GM12878 (cell line): ENCODE results near the gene CNTNAP5. TPM values are rescaled to one million over a fixed set of nuclear protein-coding genes. Genes with fewer than 3 reads are reported as not detected.

ENCODE experiments used
- ATAC-seq: fragments of 200-7000 bp; cut with Tn5 transposase; 3 replicates; pipeline ENCODE4 v1.9.1; 2020; ENCODE audit warnings: mild to moderate bottlenecking, moderate library complexity
- BruUV-seq: library from RNA; stranded (reverse); fragments of 400-500 nt; replicated peaks from 2 replicates; lab custom pipeline; 2021; lab: Mats Ljungman, UMichigan
- CTCF ChIA-PET: fragments of 300-600 bp; sonication (Branson Sonifier 250); formaldehyde crosslinking; extraction: SDS; loops from one replicate; lab custom pipeline; 2021; ENCODE audit warnings: inconsistent platforms; lab: Yijun Ruan, JAX
- POLR2A ChIA-PET: fragments of 350-600 bp; formaldehyde crosslinking; extraction: SDS; loops from one replicate; lab custom pipeline; 2021; ENCODE audit warnings: inconsistent platforms; lab: Charles Lee
- RAD21 ChIA-PET: fragments of 300-600 bp; sonication (Branson Sonifier 250); formaldehyde crosslinking; loops from one replicate; lab custom pipeline; 2023; ENCODE audit warnings: antibody characterized with exemption; ENCODE audit not compliant: unreplicated experiment; lab: Charles Lee
- SMC1A ChIA-PET: fragments of 300-600 bp; sonication (Branson Sonifier 250); formaldehyde crosslinking; loops from one replicate; lab custom pipeline; 2023; ENCODE audit not compliant: unreplicated experiment, uncharacterized antibody; lab: Charles Lee
- DNase-seq: peaks from one replicate; pipeline ENCODE4 v3.0.0-alpha.2; 2011; ENCODE audit warnings: low read depth, low spot score
- FAIRE-seq: peaks from 3 replicates; lab custom pipeline; 2011; peaks lifted over from hg19 to GRCh38; lab: Jason Lieb, UNC
- H2AFZ ChIP-seq: 2 replicates; pipeline ENCODE4 v1.6.0; 2011; ENCODE audit warnings: low read depth, low read length, control low read depth; ENCODE audit not compliant: control insufficient read depth
- H3K27ac ChIP-seq: 2 replicates; pipeline ENCODE4 v1.5.1; 2011; ENCODE audit warnings: control low read depth; ENCODE audit not compliant: control insufficient read depth, insufficient read depth
- H3K27me3 ChIP-seq, 2 experiments: replicated peaks in 1 of 2; 2 replicates each; pipeline versions ENCODE4 v1.6.0 to v1.6.1; 2011; ENCODE audit warnings: low read length in 1 of 2; ENCODE audit not compliant: control insufficient read depth in 2 of 2, insufficient read depth in 2 of 2
- H3K36me3 ChIP-seq, 2 experiments: 2 replicates each; pipeline ENCODE4 v1.5.1; 2011; ENCODE audit warnings: low read length in 1 of 2; ENCODE audit not compliant: control insufficient read depth in 2 of 2, insufficient read depth in 2 of 2
- H3K4me1 ChIP-seq: 2 replicates; pipeline ENCODE4 v1.6.1; 2011; ENCODE audit warnings: mild to moderate bottlenecking, low read length, moderate library complexity, mixed read lengths; ENCODE audit not compliant: control insufficient read depth, insufficient read depth
- H3K4me2 ChIP-seq: 2 replicates; pipeline ENCODE4 v1.6.0; 2011; ENCODE audit warnings: control low read depth; ENCODE audit not compliant: control insufficient read depth, insufficient read depth
- H3K4me3 ChIP-seq: fragments of 200-600 bp; sonication (generic); 2 replicates; pipeline ENCODE4 v1.5.1; 2016
- H3K79me2 ChIP-seq: 2 replicates; pipeline ENCODE4 v1.6.0; 2011; ENCODE audit warnings: low read length; ENCODE audit not compliant: control insufficient read depth, insufficient read depth
- H3K9ac ChIP-seq: 2 replicates; pipeline ENCODE4 v1.8.0; 2011; ENCODE audit warnings: low read length, control low read depth, mixed read lengths; ENCODE audit not compliant: control insufficient read depth, insufficient read depth
- H3K9me3 ChIP-seq: replicated peaks from 3 replicates; pipeline ENCODE4 v1.5.1; 2011; ENCODE audit warnings: mild to moderate bottlenecking, low read length; ENCODE audit not compliant: control insufficient read depth, insufficient read depth
- H4K20me1 ChIP-seq: 2 replicates; pipeline ENCODE4 v1.6.0; 2011; ENCODE audit not compliant: control insufficient read depth, insufficient read depth
- BACH1 ChIP-seq: fragments of 450-650 bp; IDR thresholded peaks from 2 replicates; pipeline ENCODE4 v1.6.1; 2017; ENCODE audit warnings: mild to moderate bottlenecking, borderline replicate concordance
- BCL11A ChIP-seq: IDR thresholded peaks from 2 replicates; pipeline ENCODE4 v1.6.1; 2011; ENCODE audit warnings: low read depth, low read length
- CHD1 ChIP-seq: IDR thresholded peaks from 2 replicates; pipeline ENCODE4 v1.6.1; 2012; ENCODE audit warnings: low read depth, low read length, improper control_type of control experiment
- CUX1 ChIP-seq: IDR thresholded peaks from 2 replicates; pipeline ENCODE4 v1.6.1; 2012; ENCODE audit warnings: improper control_type of control experiment, low read depth, low read length; ENCODE audit not compliant: insufficient replicate concordance
- MAX ChIP-seq: IDR thresholded peaks from 2 replicates; pipeline ENCODE4 v1.6.1; 2012; ENCODE audit warnings: low read depth, low read length, improper control_type of control experiment
- PKNOX1 ChIP-seq: fragments of 450-650 bp; IDR thresholded peaks from 2 replicates; pipeline ENCODE4 v1.6.1; 2016; ENCODE audit warnings: mild to moderate bottlenecking
- TAF1 ChIP-seq: IDR thresholded peaks from 2 replicates; pipeline ENCODE4 v1.6.1; 2011; ENCODE audit warnings: mild to moderate bottlenecking, low read depth, low read length, borderline replicate concordance
- WGBS: methylation state at CpG from one replicate; pipeline ENCODE4 v1.1.6; 2016; ENCODE audit warnings: low lambda C conversion rate; ENCODE audit not compliant: insufficient replicate concordance, insufficient coverage; ENCODE audit errors: missing lambda C conversion rate; 5-methylcytosine and 5-hydroxymethylcytosine counted together
- in situ Hi-C: fragments of 300-500 bp; cut with MboI; formaldehyde crosslinking; loops from 9 replicates; pipeline ENCODE4 v1.14.3; 2018; ENCODE audit warnings: mixed read lengths
- intact Hi-C: fragments of 100-400 bp; cut with micrococcal nuclease; formaldehyde crosslinking; loops from one replicate; pipeline ENCODE4 v1.14.2; 2022; ENCODE audit not compliant: unreplicated experiment
- polyA plus RNA-seq, 11 experiments: library from polyadenylated mRNA; depleted of rRNA in 4 of 11; unstranded in 6 of 11; stranded (reverse) in 5 of 11; fragments of >200 nt; fragmentation: Nextera tagmentation in 4 of 11; fragmentation: Illumina TruSeq in 1 of 11; extraction: Ambion mirVana in 4 of 11; extraction: Trizol in 1 of 11; gene quantifications; 1 replicate in 1 of 11; 2 replicates in 10 of 11; pipeline versions ENCODE4 v1.2.1 to v1.2.3, GENCODE V29; 2011 to 2016; ENCODE audit warnings: inconsistent platforms in 2 of 11, missing spikeins in 2 of 11, low read depth in 1 of 11
- total RNA-seq, 4 experiments: library from RNA; depleted of rRNA in 3 of 4; stranded (reverse); fragments of >200 nt in 3 of 4; fragmentation: Illumina TruSeq in 1 of 4; extraction: Trizol in 1 of 4; gene quantifications; 2 replicates each; pipeline versions ENCODE4 v1.2.1 to v1.2.3, GENCODE V29; 2013 to 2021
- TF ChIP-seq, protein P1 (sequence below), 3 experiments: IDR thresholded peaks in 2 of 3; conservative IDR thresholded peaks in 1 of 3; 2 replicates each; pipeline ENCODE4 v1.5.1; 2011; ENCODE audit warnings: low read depth in 3 of 3, low read length in 3 of 3, mild to moderate bottlenecking in 3 of 3, control low read depth in 2 of 3, moderate library complexity in 2 of 3, inconsistent platforms in 1 of 3, mixed read lengths in 1 of 3; ENCODE audit not compliant: control insufficient read depth in 2 of 3, insufficient read depth in 1 of 3; ENCODE audit errors: extremely low read depth in 1 of 3
- TF ChIP-seq, protein P2 (sequence below): fragments of 150-350 bp; IDR thresholded peaks from 2 replicates; pipeline ENCODE4 v1.6.1; 2014; ENCODE audit warnings: mild to moderate bottlenecking, low read depth, low read length
- TF ChIP-seq, protein P3 (sequence below): fragments of 450-650 bp; formaldehyde crosslinking; IDR thresholded peaks from 2 replicates; pipeline ENCODE4 v1.4.0; 2022; ENCODE audit warnings: mild to moderate bottlenecking, moderate library complexity

Gene CNTNAP5
- total and polyA plus RNA-seq, 10 of the 15 experiments (the other 5 are each of a cell fraction or from before 2014, with no cell fraction given) = not detected

DNA sequence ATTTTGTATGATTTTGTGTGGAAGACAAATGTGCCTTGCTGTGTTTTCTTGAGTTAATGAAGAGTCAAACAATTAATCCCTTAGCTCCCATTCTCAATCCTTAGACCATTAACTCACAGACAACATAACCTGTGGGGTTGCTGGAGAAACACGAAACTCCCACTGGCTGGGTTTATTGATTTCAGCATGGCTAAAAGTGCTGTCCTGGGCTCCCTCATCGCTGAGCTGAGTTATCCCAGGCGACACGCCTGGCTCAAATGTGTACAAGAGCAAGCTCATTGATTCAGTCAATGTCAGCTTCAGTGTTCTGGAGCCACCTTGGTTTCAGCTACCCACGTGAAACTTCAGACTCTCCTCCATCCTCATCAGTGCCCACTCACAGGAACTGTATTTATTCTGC, 896.1 kb downstream of the CNTNAP5 start:
- Histone ChIP-seq H3K27ac (no peak overlapping the region), H3K9me3 (no peaks in the 10 kb centered on the region), H3K4me2 (no peak overlapping the region), H3K9ac (no peak overlapping the region), H2AFZ (no peak overlapping the region), H3K79me2 (no peaks in the 10 kb centered on the region), H3K36me3 (no peaks in the 10 kb centered on the region), H4K20me1 (no peaks in the 10 kb centered on the region), H3K4me1 (no peaks in the 10 kb centered on the region), H3K27me3 (no peaks in the 10 kb centered on the region), H3K4me3 (no peak overlapping the region)
- in situ Hi-C loops = no loop called here
- WGBS = 8% methylated on average over 5 of the region's 5 CpGs
- CTCF ChIA-PET = no interaction called here
- DNase-seq (no peak), ATAC-seq (no peak), FAIRE-seq (no peak)
- intact Hi-C loops = no loop called here
- SMC1A ChIA-PET = no interaction called here
- POLR2A ChIA-PET = no interaction called here
- BruUV-seq = no TSS peak
- RAD21 ChIA-PET = no interaction called here
- TF ChIP-seq BCL11A (no peak), PKNOX1 (no peak), TAF1 (no peak), BACH1 (no peak), MAX (no peak), CUX1 (no peak), CHD1 (no peak)
- TF ChIP-seq, protein P1, sequence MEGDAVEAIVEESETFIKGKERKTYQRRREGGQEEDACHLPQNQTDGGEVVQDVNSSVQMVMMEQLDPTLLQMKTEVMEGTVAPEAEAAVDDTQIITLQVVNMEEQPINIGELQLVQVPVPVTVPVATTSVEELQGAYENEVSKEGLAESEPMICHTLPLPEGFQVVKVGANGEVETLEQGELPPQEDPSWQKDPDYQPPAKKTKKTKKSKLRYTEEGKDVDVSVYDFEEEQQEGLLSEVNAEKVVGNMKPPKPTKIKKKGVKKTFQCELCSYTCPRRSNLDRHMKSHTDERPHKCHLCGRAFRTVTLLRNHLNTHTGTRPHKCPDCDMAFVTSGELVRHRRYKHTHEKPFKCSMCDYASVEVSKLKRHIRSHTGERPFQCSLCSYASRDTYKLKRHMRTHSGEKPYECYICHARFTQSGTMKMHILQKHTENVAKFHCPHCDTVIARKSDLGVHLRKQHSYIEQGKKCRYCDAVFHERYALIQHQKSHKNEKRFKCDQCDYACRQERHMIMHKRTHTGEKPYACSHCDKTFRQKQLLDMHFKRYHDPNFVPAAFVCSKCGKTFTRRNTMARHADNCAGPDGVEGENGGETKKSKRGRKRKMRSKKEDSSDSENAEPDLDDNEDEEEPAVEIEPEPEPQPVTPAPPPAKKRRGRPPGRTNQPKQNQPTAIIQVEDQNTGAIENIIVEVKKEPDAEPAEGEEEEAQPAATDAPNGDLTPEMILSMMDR (IDR thresholded peaks at IDR 0.05 in 2 of 3, conservative IDR thresholded peaks at IDR 0.05 in 1 of 3; ENCODE audit: control insufficient read depth in 2 of 3, extremely low read depth in 1 of 3, insufficient read depth in 1 of 3, low read depth in 3 of 3, low read length in 3 of 3) = no peak
- TF ChIP-seq, protein P2, sequence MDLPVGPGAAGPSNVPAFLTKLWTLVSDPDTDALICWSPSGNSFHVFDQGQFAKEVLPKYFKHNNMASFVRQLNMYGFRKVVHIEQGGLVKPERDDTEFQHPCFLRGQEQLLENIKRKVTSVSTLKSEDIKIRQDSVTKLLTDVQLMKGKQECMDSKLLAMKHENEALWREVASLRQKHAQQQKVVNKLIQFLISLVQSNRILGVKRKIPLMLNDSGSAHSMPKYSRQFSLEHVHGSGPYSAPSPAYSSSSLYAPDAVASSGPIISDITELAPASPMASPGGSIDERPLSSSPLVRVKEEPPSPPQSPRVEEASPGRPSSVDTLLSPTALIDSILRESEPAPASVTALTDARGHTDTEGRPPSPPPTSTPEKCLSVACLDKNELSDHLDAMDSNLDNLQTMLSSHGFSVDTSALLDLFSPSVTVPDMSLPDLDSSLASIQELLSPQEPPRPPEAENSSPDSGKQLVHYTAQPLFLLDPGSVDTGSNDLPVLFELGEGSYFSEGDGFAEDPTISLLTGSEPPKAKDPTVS = no peak
- TF ChIP-seq, protein P3, sequence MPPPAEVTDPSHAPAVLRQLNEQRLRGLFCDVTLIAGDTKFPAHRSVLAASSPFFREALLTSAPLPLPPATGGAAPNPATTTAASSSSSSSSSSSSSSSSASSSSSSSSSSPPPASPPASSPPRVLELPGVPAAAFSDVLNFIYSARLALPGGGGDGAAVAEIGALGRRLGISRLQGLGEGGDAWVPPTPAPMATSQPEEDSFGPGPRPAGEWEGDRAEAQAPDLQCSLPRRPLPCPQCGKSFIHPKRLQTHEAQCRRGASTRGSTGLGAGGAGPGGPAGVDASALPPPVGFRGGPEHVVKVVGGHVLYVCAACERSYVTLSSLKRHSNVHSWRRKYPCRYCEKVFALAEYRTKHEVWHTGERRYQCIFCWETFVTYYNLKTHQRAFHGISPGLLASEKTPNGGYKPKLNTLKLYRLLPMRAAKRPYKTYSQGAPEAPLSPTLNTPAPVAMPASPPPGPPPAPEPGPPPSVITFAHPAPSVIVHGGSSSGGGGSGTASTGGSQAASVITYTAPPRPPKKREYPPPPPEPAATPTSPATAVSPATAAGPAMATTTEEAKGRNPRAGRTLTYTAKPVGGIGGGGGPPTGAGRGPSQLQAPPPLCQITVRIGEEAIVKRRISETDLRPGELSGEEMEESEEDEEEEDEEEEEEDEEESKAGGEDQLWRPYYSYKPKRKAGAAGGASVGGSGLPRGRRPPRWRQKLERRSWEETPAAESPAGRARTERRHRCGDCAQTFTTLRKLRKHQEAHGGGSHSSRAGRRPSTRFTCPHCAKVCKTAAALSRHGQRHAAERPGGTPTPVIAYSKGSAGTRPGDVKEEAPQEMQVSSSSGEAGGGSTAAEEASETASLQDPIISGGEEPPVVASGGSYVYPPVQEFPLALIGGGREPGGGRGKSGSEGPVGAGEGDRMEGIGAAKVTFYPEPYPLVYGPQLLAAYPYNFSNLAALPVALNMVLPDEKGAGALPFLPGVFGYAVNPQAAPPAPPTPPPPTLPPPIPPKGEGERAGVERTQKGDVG (CRISPR knock-in tag) = no peak
